HEK293T (cell line): Measurements from ENCODE around the gene CEACAM18.

Source experiments
- ARNT ChIP-seq: fragments of 450-650 bp; IDR thresholded peaks from 2 replicates; pipeline ENCODE4 v1.6.1; 2017; ENCODE audit warnings: mild to moderate bottlenecking
- BHLHE40 ChIP-seq: fragments of 450-650 bp; IDR thresholded peaks from 2 replicates; pipeline ENCODE4 v1.6.1; 2016; ENCODE audit warnings: mild to moderate bottlenecking, moderate library complexity, borderline replicate concordance
- CTBP1 ChIP-seq: fragments of 450-650 bp; IDR thresholded peaks from 2 replicates; pipeline ENCODE4 v1.6.1; 2016; ENCODE audit warnings: borderline replicate concordance
- ELF4 ChIP-seq: fragments of 450-650 bp; IDR thresholded peaks from 2 replicates; pipeline ENCODE4 v1.6.1; 2017; ENCODE audit warnings: antibody characterized with exemption
- FOXA1 ChIP-seq: fragments of 450-650 bp; IDR thresholded peaks from 2 replicates; pipeline ENCODE4 v1.6.1; 2016; ENCODE audit warnings: mild to moderate bottlenecking
- FOXK2 ChIP-seq: fragments of 450-650 bp; IDR thresholded peaks from 2 replicates; pipeline ENCODE4 v1.6.1; 2016; ENCODE audit warnings: mild to moderate bottlenecking
- FOXM1 ChIP-seq: fragments of 450-650 bp; IDR thresholded peaks from 2 replicates; pipeline ENCODE4 v1.6.1; 2017; ENCODE audit warnings: mild to moderate bottlenecking, borderline replicate concordance
- HDGF ChIP-seq: fragments of 450-650 bp; IDR thresholded peaks from 2 replicates; pipeline ENCODE4 v1.6.1; 2017; ENCODE audit warnings: antibody characterized with exemption, borderline replicate concordance
- L3MBTL2 ChIP-seq: fragments of 450-650 bp; conservative IDR thresholded peaks from 2 replicates; pipeline ENCODE4 v1.6.1; 2016; ENCODE audit warnings: mild to moderate bottlenecking
- LEF1 ChIP-seq: fragments of 450-650 bp; IDR thresholded peaks from 2 replicates; pipeline ENCODE4 v1.6.1; 2017; ENCODE audit warnings: mild to moderate bottlenecking, borderline replicate concordance
- NFRKB ChIP-seq: fragments of 450-650 bp; IDR thresholded peaks from 2 replicates; pipeline ENCODE4 v1.6.1; 2016; ENCODE audit warnings: mild to moderate bottlenecking, moderate library complexity
- SUZ12 ChIP-seq: fragments of 450-650 bp; IDR thresholded peaks from 2 replicates; pipeline ENCODE4 v1.6.1; 2016; ENCODE audit warnings: mild to moderate bottlenecking

- no peak for TF ChIP-seq FOXM1
- TF ChIP-seq ARNT = no peak
- TF ChIP-seq FOXK2 = no peak
- no peak for TF ChIP-seq FOXA1
- TF ChIP-seq SUZ12 = no peak
- TF ChIP-seq ELF4 = no peak
- TF ChIP-seq LEF1 = no peak
- no peak for TF ChIP-seq BHLHE40
- no peak for TF ChIP-seq HDGF
- no peak for TF ChIP-seq L3MBTL2
- no peak for TF ChIP-seq NFRKB
- TF ChIP-seq CTBP1 = no peak
Observed at GRCh38 chr19:51469162-51469561, 9.2 kb upstream of the CEACAM18 start.
